ENCODE data around the gene NDUFA6.

NDUFA6 gene

GRCh38 chr22:42101199-42101598 is 10.6 kb upstream of the NDUFA6 start:
- no peaks in the 10 kb centered on the region for H3K27me3 ChIP-seq (ENCODE audit: control insufficient read depth, insufficient read depth, low read length)
- no peak overlapping the region for H3K4me3 ChIP-seq (ENCODE audit: low read length)
- no peaks in the 10 kb centered on the region for H3K36me3 ChIP-seq (ENCODE audit: control insufficient read depth, insufficient read depth, low read length)
- no peaks in the 10 kb centered on the region for H3K4me1 ChIP-seq (ENCODE audit: control insufficient read depth, insufficient read depth, low read length)
- peaks cover 4% of the 10 kb centered on the region for H3K9me3 ChIP-seq (ENCODE audit: control insufficient read depth, low read length)
- H3K9ac ChIP-seq (ENCODE audit: low read length) = no peak overlapping the region

DNA sequence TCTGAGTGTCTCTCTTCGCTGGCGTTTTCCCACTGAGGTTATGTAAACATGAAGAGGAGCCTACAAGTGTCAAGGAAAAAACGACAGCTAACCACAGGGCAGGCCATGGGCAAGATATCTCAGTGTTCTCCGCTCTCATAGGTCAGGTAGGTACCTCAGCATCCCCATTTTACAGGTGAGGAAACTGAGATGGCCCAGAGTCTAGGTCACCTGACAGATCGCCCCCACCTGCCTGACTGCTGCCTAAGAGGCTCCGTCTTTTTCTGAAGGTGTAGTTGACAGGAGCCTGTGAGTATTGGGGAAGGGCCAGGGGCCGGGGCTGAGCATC is 847 bp upstream of the NDUFA6 start:
- Histone ChIP-seq H3K4me3 (ENCODE audit: low read length) (peak overlapping the region; percentile 34), H3K27me3 (ENCODE audit: control insufficient read depth, insufficient read depth, low read length) (no peaks in the 10 kb centered on the region), H3K9me3 (ENCODE audit: control insufficient read depth, low read length) (no peaks in the 10 kb centered on the region), H3K9ac (ENCODE audit: low read length) (peak overlapping the region; percentile 83), H3K36me3 (ENCODE audit: control insufficient read depth, insufficient read depth, low read length) (no peaks in the 10 kb centered on the region), H3K4me1 (ENCODE audit: control insufficient read depth, insufficient read depth, low read length) (peaks cover 10% of the 10 kb centered on the region)

- Histone ChIP-seq H3K4me3 (ENCODE audit: low read length) (no peak overlapping the region), H3K9me3 (ENCODE audit: control insufficient read depth, low read length) (no peaks in the 10 kb centered on the region), H3K36me3 (ENCODE audit: control insufficient read depth, insufficient read depth, low read length) (peaks cover 8% of the 10 kb centered on the region), H3K4me1 (ENCODE audit: control insufficient read depth, insufficient read depth, low read length) (peaks cover 10% of the 10 kb centered on the region), H3K9ac (ENCODE audit: low read length) (no peak overlapping the region), H3K27me3 (ENCODE audit: control insufficient read depth, insufficient read depth, low read length) (no peaks in the 10 kb centered on the region)
Measured at GRCh38 chr22:42086051-42086450, 4.5 kb downstream of the NDUFA6 start.

GRCh38 chr22:42084874-42085273 is 5.7 kb downstream of the NDUFA6 start:
- H3K9ac ChIP-seq (ENCODE audit: low read length) = no peak overlapping the region
- peaks cover 9% of the 10 kb centered on the region for H3K4me1 ChIP-seq (ENCODE audit: control insufficient read depth, insufficient read depth, low read length)
- no peaks in the 10 kb centered on the region for H3K27me3 ChIP-seq (ENCODE audit: control insufficient read depth, insufficient read depth, low read length)
- H3K9me3 ChIP-seq (ENCODE audit: control insufficient read depth, low read length) = no peaks in the 10 kb centered on the region
- H3K36me3 ChIP-seq (ENCODE audit: control insufficient read depth, insufficient read depth, low read length) = peaks cover 8% of the 10 kb centered on the region
- no peak overlapping the region for H3K4me3 ChIP-seq (ENCODE audit: low read length)

GRCh38 chr22:42083119-42083518 is 7.5 kb downstream of the NDUFA6 start:
- no peaks in the 10 kb centered on the region for H3K27me3 ChIP-seq (ENCODE audit: control insufficient read depth, insufficient read depth, low read length)
- H3K9ac ChIP-seq (ENCODE audit: low read length) = no peak overlapping the region
- no peak overlapping the region for H3K4me3 ChIP-seq (ENCODE audit: low read length)
- no peaks in the 10 kb centered on the region for H3K9me3 ChIP-seq (ENCODE audit: control insufficient read depth, low read length)
- peaks cover 17% of the 10 kb centered on the region for H3K4me1 ChIP-seq (ENCODE audit: control insufficient read depth, insufficient read depth, low read length)
- H3K36me3 ChIP-seq (ENCODE audit: control insufficient read depth, insufficient read depth, low read length) = peaks cover 8% of the 10 kb centered on the region

DNA sequence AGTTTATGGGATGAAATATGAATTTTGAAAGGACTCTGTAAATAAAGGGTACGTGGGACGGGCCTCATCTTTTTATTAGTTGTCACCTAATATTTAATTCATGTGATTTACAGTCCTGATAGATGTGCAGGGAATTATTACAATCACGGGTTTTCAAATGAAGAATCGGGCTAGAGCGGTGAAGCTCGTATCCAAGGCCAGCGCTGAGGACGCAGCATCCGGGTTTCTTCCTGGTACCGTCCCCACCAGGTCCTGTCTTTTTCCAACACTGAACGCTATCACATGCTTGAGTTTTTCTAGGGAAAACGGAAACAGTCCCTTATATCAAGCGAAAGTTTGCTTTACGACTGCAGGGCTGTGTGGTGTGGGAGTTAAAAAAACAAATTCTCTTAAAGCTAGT is 10.3 kb downstream of the NDUFA6 start:
- H3K4me3 ChIP-seq (ENCODE audit: low read length) = peak overlapping the region; percentile 56
- peak overlapping the region; percentile 92 for H3K9ac ChIP-seq (ENCODE audit: low read length)
- no peaks in the 10 kb centered on the region for H3K27me3 ChIP-seq (ENCODE audit: control insufficient read depth, insufficient read depth, low read length)
- H3K4me1 ChIP-seq (ENCODE audit: control insufficient read depth, insufficient read depth, low read length) = peaks cover 32% of the 10 kb centered on the region
- H3K9me3 ChIP-seq (ENCODE audit: control insufficient read depth, low read length) = no peaks in the 10 kb centered on the region
- H3K36me3 ChIP-seq (ENCODE audit: control insufficient read depth, insufficient read depth, low read length) = peaks cover 13% of the 10 kb centered on the region

GRCh38 chr22:42079319-42080251 is 11.0 kb downstream of the NDUFA6 start, which contains the start of gene SMDT1:
TSS of gene SMDT1 (plus strand) at chr22:42079700. CDS start at chr22:42079769, 69 bp downstream.
- H3K9me3 ChIP-seq (ENCODE audit: control insufficient read depth, low read length) = no peaks in the 10 kb centered on the region
- peaks cover 10% of the 10 kb centered on the region for H3K36me3 ChIP-seq (ENCODE audit: control insufficient read depth, insufficient read depth, low read length)
- no peaks in the 10 kb centered on the region for H3K27me3 ChIP-seq (ENCODE audit: control insufficient read depth, insufficient read depth, low read length)
- peak within 1 kb of the TSS; percentile 56 for H3K4me3 ChIP-seq (ENCODE audit: low read length)
- H3K4me1 ChIP-seq (ENCODE audit: control insufficient read depth, insufficient read depth, low read length) = peaks cover 38% of the 10 kb centered on the region
- peak within 1 kb of the TSS; percentile 92 for H3K9ac ChIP-seq (ENCODE audit: low read length)

GRCh38 chr22:42078469-42079318 is 11.9 kb downstream of the NDUFA6 start:
- peak overlapping the region; percentile 92 for H3K9ac ChIP-seq (ENCODE audit: low read length)
- H3K9me3 ChIP-seq (ENCODE audit: control insufficient read depth, low read length) = no peaks in the 10 kb centered on the region
- no peaks in the 10 kb centered on the region for H3K27me3 ChIP-seq (ENCODE audit: control insufficient read depth, insufficient read depth, low read length)
- H3K4me1 ChIP-seq (ENCODE audit: control insufficient read depth, insufficient read depth, low read length) = peaks cover 42% of the 10 kb centered on the region
- peaks cover 9% of the 10 kb centered on the region for H3K36me3 ChIP-seq (ENCODE audit: control insufficient read depth, insufficient read depth, low read length)
- peak overlapping the region; percentile 47 for H3K4me3 ChIP-seq (ENCODE audit: low read length)

- Histone ChIP-seq H3K4me1 (ENCODE audit: control insufficient read depth, insufficient read depth, low read length) (peaks cover 46% of the 10 kb centered on the region), H3K4me3 (ENCODE audit: low read length) (no peak overlapping the region), H3K36me3 (ENCODE audit: control insufficient read depth, insufficient read depth, low read length) (peaks cover 9% of the 10 kb centered on the region), H3K9me3 (ENCODE audit: control insufficient read depth, low read length) (no peaks in the 10 kb centered on the region), H3K9ac (ENCODE audit: low read length) (no peak overlapping the region), H3K27me3 (ENCODE audit: control insufficient read depth, insufficient read depth, low read length) (no peaks in the 10 kb centered on the region)
Measured at GRCh38 chr22:42077486-42078125, 13.0 kb downstream of the NDUFA6 start.

DNA sequence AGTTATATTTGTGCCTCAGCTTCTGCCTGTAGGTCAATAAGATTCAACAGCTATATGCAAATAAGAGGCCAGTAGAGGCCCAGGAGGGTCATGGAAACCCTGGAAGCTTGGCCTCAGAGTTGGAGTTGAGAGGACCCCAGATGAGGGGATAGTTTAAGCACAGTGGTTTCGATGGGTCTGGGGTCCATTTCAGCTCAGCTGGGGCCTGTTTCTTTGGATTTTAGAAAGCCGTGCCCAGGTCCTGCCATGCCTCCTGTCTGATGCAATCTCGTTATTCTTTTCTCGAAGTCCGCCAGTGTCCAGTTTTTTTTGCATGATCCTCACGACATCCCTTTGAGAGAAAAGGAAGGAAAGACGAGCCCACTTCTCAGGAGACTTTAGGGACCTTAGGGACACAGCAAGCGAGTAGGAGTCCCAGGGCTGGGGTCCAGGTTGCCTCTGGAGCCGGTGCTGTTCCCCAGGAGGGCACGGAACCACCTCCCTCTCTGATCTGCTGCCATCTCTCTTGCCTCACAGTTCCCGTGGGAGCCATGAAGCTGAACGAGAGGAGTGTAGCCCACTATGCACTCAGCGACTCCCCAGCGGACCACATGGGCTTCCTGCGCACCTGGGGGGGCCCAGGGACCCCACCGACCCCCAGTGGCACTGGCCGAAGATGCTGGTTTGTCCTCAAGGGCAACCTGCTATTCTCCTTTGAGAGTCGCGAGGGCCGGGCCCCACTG is 13.6 kb downstream of the NDUFA6 start:
- Histone ChIP-seq H3K36me3 (ENCODE audit: control insufficient read depth, insufficient read depth, low read length) (peaks cover 9% of the 10 kb centered on the region), H3K9ac (ENCODE audit: low read length) (no peak overlapping the region), H3K4me3 (ENCODE audit: low read length) (no peak overlapping the region), H3K4me1 (ENCODE audit: control insufficient read depth, insufficient read depth, low read length) (peaks cover 43% of the 10 kb centered on the region), H3K9me3 (ENCODE audit: control insufficient read depth, low read length) (no peaks in the 10 kb centered on the region), H3K27me3 (ENCODE audit: control insufficient read depth, insufficient read depth, low read length) (no peaks in the 10 kb centered on the region)

DNA sequence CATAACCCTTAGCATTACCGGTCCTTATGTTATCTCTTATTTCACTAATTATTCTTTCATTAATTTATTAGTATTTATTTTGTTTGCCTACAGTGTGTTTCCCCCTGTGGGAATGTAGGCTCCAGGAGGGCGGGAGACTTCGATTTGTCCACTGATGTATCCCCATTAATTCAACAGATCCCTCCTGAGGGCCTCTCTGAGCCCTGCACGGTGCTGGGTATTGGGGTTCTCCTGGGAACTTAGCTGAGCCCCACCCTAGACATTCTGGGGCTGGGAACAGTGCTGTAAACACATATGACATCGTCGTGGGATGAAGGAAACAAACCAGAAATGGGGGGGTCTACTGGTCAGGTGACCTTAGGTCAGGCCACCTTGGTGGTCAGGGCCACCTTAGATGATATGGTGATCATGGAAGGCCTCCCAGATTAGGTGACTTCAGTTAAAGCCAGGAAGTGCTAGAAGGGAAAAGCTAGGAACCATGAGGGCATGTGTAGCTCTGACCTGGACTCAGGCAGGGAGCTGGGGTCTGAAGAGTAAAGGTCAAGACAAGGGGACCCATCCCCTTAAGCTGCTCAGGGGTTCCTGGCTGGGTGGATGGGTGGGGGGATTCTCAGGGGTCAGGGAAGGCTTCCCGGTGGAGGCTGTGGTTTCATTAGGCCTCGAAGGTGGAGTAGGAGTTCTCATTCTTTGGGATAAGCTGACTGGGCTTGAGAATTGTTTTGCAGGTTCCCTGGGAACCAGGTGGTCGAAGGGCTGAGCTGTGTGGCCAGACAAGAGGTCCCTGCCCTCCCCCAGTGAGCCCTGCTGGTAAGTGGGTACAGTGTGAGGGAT is 15.5 kb downstream of the NDUFA6 start:
- H3K9ac ChIP-seq (ENCODE audit: low read length) = peak overlapping the region; percentile 95
- H3K4me3 ChIP-seq (ENCODE audit: low read length) = peak overlapping the region; percentile 88
- no peaks in the 10 kb centered on the region for H3K27me3 ChIP-seq (ENCODE audit: control insufficient read depth, insufficient read depth, low read length)
- H3K4me1 ChIP-seq (ENCODE audit: control insufficient read depth, insufficient read depth, low read length) = peaks cover 48% of the 10 kb centered on the region
- H3K9me3 ChIP-seq (ENCODE audit: control insufficient read depth, low read length) = no peaks in the 10 kb centered on the region
- H3K36me3 ChIP-seq (ENCODE audit: control insufficient read depth, insufficient read depth, low read length) = peaks cover 4% of the 10 kb centered on the region

Measured in mucosa of stomach (tissue), 1 donor.